HepG2 (cell line): ENCODE results near the gene CORT. TPM values are rescaled to one million over a fixed set of nuclear protein-coding genes. Genes with fewer than 3 reads are reported as not detected.

Experiments
- CBX1 ChIP-seq: IDR thresholded peaks from one replicate; pipeline ENCODE4 v1.6.1; 2016; ENCODE audit warnings: antibody characterized with exemption, low read depth
- MAZ ChIP-seq, 2 experiments: sonication (generic) in 1 of 2; formaldehyde crosslinking in 1 of 2; IDR thresholded peaks; 2 replicates each; pipeline versions ENCODE4 v1.5.0 to v1.6.1; 2012 to 2020; ENCODE audit warnings: low read depth in 2 of 2, mild to moderate bottlenecking in 2 of 2, borderline replicate concordance in 1 of 2, improper control_type of control experiment in 1 of 2, low read length in 1 of 2, missing genetic modification reagents in 1 of 2, moderate library complexity in 1 of 2
- RFXANK ChIP-seq: IDR thresholded peaks from 2 replicates; pipeline ENCODE4 v1.6.1; 2016
- ZNF629 ChIP-seq: sonication (generic); formaldehyde crosslinking; conservative IDR thresholded peaks from 2 replicates; pipeline ENCODE4 v1.5.0; 2020; ENCODE audit warnings: missing genetic modification reagents
- polyA plus RNA-seq, 8 experiments: library from polyadenylated mRNA; depleted of rRNA in 3 of 8; stranded (reverse) in 7 of 8; unstranded in 1 of 8; fragments of >200 nt; fragmentation: Illumina TruSeq in 4 of 8; extraction: Trizol in 4 of 8; gene quantifications; 2 replicates each; pipeline versions ENCODE4 v1.2.1 to v1.2.3, GENCODE V29; 2011 to 2016; ENCODE audit warnings: low read depth in 4 of 8, missing spikeins in 1 of 8, mixed read lengths in 1 of 8; ENCODE audit not compliant: insufficient read depth in 1 of 8
- total RNA-seq, 5 experiments: library from RNA; depleted of rRNA; stranded (reverse); fragments of >200 nt; fragmentation: Illumina TruSeq; extraction: Trizol; gene quantifications; 2 replicates each; pipeline ENCODE4 v1.2.3, GENCODE V29; 2016; ENCODE audit warnings: low read depth in 1 of 5
- TF ChIP-seq, protein P1 (sequence below): sonication (generic); formaldehyde crosslinking; IDR thresholded peaks from 2 replicates; pipeline ENCODE4 v1.4.0; 2020; ENCODE audit warnings: mild to moderate bottlenecking, missing genetic modification reagents
- TF ChIP-seq, protein P2 (sequence below): sonication (generic); formaldehyde crosslinking; IDR thresholded peaks from 2 replicates; pipeline ENCODE4 v1.9.0; 2021; ENCODE audit warnings: missing genetic modification reagents, borderline replicate concordance
- TF ChIP-seq, protein P3 (sequence below), 2 experiments: sonication (generic) in 1 of 2; formaldehyde crosslinking in 1 of 2; IDR thresholded peaks; 2 replicates each; pipeline versions ENCODE4 v1.6.1 to v1.9.0; 2014 to 2022; ENCODE audit warnings: antibody characterized with exemption in 1 of 2, borderline replicate concordance in 1 of 2, inconsistent platforms in 1 of 2, low read depth in 1 of 2, missing genetic modification reagents in 1 of 2
- TF ChIP-seq, protein P4 (sequence below): sonication (generic); formaldehyde crosslinking; conservative IDR thresholded peaks from 2 replicates; pipeline ENCODE4 v1.4.0; 2020; ENCODE audit warnings: mild to moderate bottlenecking, missing genetic modification reagents, moderate library complexity

CORT gene
- total and polyA plus RNA-seq, 2 of the 13 experiments (the other 11 are each of a cell fraction or from before 2014, with no cell fraction given): 0.11 to 0.62 TPM

GRCh38 chr1:10430216-10431069 is 19.4 kb upstream of the CORT start, which contains the start of gene CENPS (continued):
- TF ChIP-seq, protein P1, sequence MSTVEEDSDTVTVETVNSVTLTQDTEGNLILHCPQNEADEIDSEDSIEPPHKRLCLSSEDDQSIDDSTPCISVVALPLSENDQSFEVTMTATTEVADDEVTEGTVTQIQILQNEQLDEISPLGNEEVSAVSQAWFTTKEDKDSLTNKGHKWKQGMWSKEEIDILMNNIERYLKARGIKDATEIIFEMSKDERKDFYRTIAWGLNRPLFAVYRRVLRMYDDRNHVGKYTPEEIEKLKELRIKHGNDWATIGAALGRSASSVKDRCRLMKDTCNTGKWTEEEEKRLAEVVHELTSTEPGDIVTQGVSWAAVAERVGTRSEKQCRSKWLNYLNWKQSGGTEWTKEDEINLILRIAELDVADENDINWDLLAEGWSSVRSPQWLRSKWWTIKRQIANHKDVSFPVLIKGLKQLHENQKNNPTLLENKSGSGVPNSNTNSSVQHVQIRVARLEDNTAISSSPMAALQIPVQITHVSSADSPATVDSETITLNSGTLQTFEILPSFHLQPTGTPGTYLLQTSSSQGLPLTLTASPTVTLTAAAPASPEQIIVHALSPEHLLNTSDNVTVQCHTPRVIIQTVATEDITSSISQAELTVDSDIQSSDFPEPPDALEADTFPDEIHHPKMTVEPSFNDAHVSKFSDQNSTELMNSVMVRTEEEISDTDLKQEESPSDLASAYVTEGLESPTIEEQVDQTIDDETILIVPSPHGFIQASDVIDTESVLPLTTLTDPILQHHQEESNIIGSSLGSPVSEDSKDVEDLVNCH: peak; percentile 73; the same call in 1 of the 2 replicates
- TF ChIP-seq CBX1 (peak; percentile 55), ZNF629 (peak; percentile 25; the same call in 1 of the 2 replicates), MAZ (IDR thresholded peaks at IDR 0.05; ENCODE audit: borderline replicate concordance, low read depth, low read length) (peak; percentile 75; the same call in 1 of the 2 replicates), MAZ (CRISPR knock-in tag; IDR thresholded peaks at IDR 0.05; ENCODE audit: low read depth) (peak; percentile 70), RFXANK (CRISPR knock-in tag) (peak; percentile 68; the same call in 1 of the 2 replicates)
- TF ChIP-seq, protein P2, sequence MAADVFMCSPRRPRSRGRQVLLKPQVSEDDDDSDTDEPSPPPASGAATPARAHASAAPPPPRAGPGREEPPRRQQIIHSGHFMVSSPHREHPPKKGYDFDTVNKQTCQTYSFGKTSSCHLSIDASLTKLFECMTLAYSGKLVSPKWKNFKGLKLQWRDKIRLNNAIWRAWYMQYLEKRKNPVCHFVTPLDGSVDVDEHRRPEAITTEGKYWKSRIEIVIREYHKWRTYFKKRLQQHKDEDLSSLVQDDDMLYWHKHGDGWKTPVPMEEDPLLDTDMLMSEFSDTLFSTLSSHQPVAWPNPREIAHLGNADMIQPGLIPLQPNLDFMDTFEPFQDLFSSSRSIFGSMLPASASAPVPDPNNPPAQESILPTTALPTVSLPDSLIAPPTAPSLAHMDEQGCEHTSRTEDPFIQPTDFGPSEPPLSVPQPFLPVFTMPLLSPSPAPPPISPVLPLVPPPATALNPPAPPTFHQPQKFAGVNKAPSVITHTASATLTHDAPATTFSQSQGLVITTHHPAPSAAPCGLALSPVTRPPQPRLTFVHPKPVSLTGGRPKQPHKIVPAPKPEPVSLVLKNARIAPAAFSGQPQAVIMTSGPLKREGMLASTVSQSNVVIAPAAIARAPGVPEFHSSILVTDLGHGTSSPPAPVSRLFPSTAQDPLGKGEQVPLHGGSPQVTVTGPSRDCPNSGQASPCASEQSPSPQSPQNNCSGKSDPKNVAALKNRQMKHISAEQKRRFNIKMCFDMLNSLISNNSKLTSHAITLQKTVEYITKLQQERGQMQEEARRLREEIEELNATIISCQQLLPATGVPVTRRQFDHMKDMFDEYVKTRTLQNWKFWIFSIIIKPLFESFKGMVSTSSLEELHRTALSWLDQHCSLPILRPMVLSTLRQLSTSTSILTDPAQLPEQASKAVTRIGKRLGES (CRISPR knock-in tag): peak; percentile 59; the same call in 1 of the 2 replicates
- TF ChIP-seq, protein P3, sequence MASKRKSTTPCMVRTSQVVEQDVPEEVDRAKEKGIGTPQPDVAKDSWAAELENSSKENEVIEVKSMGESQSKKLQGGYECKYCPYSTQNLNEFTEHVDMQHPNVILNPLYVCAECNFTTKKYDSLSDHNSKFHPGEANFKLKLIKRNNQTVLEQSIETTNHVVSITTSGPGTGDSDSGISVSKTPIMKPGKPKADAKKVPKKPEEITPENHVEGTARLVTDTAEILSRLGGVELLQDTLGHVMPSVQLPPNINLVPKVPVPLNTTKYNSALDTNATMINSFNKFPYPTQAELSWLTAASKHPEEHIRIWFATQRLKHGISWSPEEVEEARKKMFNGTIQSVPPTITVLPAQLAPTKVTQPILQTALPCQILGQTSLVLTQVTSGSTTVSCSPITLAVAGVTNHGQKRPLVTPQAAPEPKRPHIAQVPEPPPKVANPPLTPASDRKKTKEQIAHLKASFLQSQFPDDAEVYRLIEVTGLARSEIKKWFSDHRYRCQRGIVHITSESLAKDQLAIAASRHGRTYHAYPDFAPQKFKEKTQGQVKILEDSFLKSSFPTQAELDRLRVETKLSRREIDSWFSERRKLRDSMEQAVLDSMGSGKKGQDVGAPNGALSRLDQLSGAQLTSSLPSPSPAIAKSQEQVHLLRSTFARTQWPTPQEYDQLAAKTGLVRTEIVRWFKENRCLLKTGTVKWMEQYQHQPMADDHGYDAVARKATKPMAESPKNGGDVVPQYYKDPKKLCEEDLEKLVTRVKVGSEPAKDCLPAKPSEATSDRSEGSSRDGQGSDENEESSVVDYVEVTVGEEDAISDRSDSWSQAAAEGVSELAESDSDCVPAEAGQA (IDR thresholded peaks at IDR 0.05; ENCODE audit: low read depth): no peak; the same call in 1 of the 2 replicates
- TF ChIP-seq, protein P3 (CRISPR knock-in tag; IDR thresholded peaks at IDR 0.05; ENCODE audit: borderline replicate concordance): peak; percentile 56; the same call in 1 of the 2 replicates
- TF ChIP-seq, protein P4, sequence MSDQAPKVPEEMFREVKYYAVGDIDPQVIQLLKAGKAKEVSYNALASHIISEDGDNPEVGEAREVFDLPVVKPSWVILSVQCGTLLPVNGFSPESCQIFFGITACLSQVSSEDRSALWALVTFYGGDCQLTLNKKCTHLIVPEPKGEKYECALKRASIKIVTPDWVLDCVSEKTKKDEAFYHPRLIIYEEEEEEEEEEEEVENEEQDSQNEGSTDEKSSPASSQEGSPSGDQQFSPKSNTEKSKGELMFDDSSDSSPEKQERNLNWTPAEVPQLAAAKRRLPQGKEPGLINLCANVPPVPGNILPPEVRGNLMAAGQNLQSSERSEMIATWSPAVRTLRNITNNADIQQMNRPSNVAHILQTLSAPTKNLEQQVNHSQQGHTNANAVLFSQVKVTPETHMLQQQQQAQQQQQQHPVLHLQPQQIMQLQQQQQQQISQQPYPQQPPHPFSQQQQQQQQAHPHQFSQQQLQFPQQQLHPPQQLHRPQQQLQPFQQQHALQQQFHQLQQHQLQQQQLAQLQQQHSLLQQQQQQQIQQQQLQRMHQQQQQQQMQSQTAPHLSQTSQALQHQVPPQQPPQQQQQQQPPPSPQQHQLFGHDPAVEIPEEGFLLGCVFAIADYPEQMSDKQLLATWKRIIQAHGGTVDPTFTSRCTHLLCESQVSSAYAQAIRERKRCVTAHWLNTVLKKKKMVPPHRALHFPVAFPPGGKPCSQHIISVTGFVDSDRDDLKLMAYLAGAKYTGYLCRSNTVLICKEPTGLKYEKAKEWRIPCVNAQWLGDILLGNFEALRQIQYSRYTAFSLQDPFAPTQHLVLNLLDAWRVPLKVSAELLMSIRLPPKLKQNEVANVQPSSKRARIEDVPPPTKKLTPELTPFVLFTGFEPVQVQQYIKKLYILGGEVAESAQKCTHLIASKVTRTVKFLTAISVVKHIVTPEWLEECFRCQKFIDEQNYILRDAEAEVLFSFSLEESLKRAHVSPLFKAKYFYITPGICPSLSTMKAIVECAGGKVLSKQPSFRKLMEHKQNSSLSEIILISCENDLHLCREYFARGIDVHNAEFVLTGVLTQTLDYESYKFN (CRISPR knock-in tag): peak; percentile 70
